Spleen (tissue), 11 donors: Measurements from ENCODE around the gene CCDC102A. TPM values are rescaled to one million over a fixed set of nuclear protein-coding genes. Genes with fewer than 3 reads are reported as not detected.

Source experiments
- DNase-seq: peaks from one replicate; pipeline ENCODE4 v3.0.0-alpha.2; 2020
- H3K27ac ChIP-seq, 8 donors: fragments of 200-600 bp; sonication (generic) in 7 of 8; 1 replicate in 4 of 8; 2 replicates in 4 of 8; pipeline versions ENCODE4 v1.5.0 to v1.8.0; 2016 to 2021; ENCODE audit warnings: inconsistent platforms in 4 of 8, mild to moderate bottlenecking in 4 of 8, moderate library complexity in 1 of 8
- H3K27me3 ChIP-seq, 7 donors: fragments of 200-600 bp; sonication (generic) in 6 of 7; replicated peaks in 1 of 7; 1 replicate in 4 of 7; 2 replicates in 3 of 7; pipeline versions ENCODE4 v1.5.0 to v1.8.0; 2016 to 2021; ENCODE audit warnings: inconsistent platforms in 3 of 7, mild to moderate bottlenecking in 1 of 7
- H3K36me3 ChIP-seq, 6 donors: fragments of 200-600 bp; sonication (generic) in 5 of 6; 1 replicate in 4 of 6; 2 replicates in 2 of 6; pipeline versions ENCODE4 v1.5.0 to v1.8.0; 2016 to 2021; ENCODE audit warnings: inconsistent platforms in 2 of 6
- H3K4me1 ChIP-seq, 6 donors: fragments of 200-600 bp; sonication (generic) in 5 of 6; 1 replicate in 3 of 6; 2 replicates in 3 of 6; pipeline versions ENCODE4 v1.5.0 to v1.8.0; 2016 to 2021; ENCODE audit warnings: inconsistent platforms in 3 of 6
- H3K4me3 ChIP-seq, 8 donors: fragments of 200-600 bp; sonication (generic) in 7 of 8; 1 replicate in 4 of 8; 2 replicates in 4 of 8; pipeline versions ENCODE4 v1.5.0 to v1.8.0; 2016 to 2021; ENCODE audit warnings: inconsistent platforms in 4 of 8, mild to moderate bottlenecking in 4 of 8, moderate library complexity in 2 of 8
- H3K9me3 ChIP-seq, 8 donors: fragments of 200-600 bp; sonication (generic) in 7 of 8; 1 replicate in 4 of 8; 2 replicates in 4 of 8; pipeline versions ENCODE4 v1.5.0 to v1.8.0; 2016 to 2021; ENCODE audit warnings: inconsistent platforms in 4 of 8
- POLR2A ChIP-seq, 3 donors: fragments of 450-650 bp; IDR thresholded peaks; one replicate each; pipeline ENCODE4 v1.5.1; 2017; ENCODE audit warnings: antibody characterized with exemption in 3 of 3, mild to moderate bottlenecking in 1 of 3
- POLR2AphosphoS5 ChIP-seq, 3 donors: sonication (generic); formaldehyde crosslinking; IDR thresholded peaks; one replicate each; pipeline ENCODE4 v1.5.1; 2017; ENCODE audit warnings: antibody characterized with exemption in 3 of 3
- WGBS, 5 donors: extraction: QIAGEN DNeasy Blood & Tissue Kit in 3 of 5; methylation state at CpG; one replicate each; pipeline versions ENCODE4 v1.1.5 to v1.1.7; 2013 to 2018; 5-methylcytosine and 5-hydroxymethylcytosine counted together
- intact Hi-C: fragments of 100-400 bp; cut with DNase I; formaldehyde crosslinking; loops from one replicate; pipeline ENCODE4 v1.15.0; 2023; ENCODE audit warnings: low total_unique reads
- polyA plus RNA-seq, 3 donors: library from polyadenylated mRNA; stranded (reverse); fragments of 200-250 nt; gene quantifications; one replicate each; pipeline ENCODE4 v1.2.1, GENCODE V29; 2013
- total RNA-seq, 7 donors: library from RNA; depleted of rRNA in 3 of 7; stranded (reverse); fragments of >200 nt in 3 of 7; fragmentation: NEBNext Ultra II Directional in 4 of 7; extraction: Animal tissue kit (Norgen Biotek cat#: 25700) in 4 of 7; gene quantifications; one replicate each; pipeline versions ENCODE4 v1.1.0 to v1.2.1, GENCODE V29; 2016 to 2021
- TF ChIP-seq, protein P1 (sequence below), 11 experiments: fragments of 200-600 bp in 7 of 11; fragments of 450-650 bp in 4 of 11; sonication (generic) in 4 of 11; IDR thresholded peaks in 8 of 11; conservative IDR thresholded peaks in 3 of 11; 1 replicate in 7 of 11; 2 replicates in 4 of 11; pipeline versions ENCODE4 v1.4.0 to v1.8.0; 2016 to 2021; ENCODE audit warnings: antibody characterized with exemption in 11 of 11, inconsistent platforms in 4 of 11, mild to moderate bottlenecking in 1 of 11
- donor health status: healthy with polysubstance abuse.
- donor health status: DM: no; HTN: no; CAD: no; lungs with moderate emphysema.
- donor health status: DM: no; HTN: no; CAD: no.
- donor health status: Bipolar disorder and iron deficiency.
- donor health status: healthy.
- donor health status: DM: no; HTN: no; CAD: no.
- donor health status: DM: yes; HTN: yes; CAD: no.

The CCDC102A gene
- total and polyA plus RNA-seq, 10 donors: 4.6 to 14.8 (median 7.8) TPM

DNA sequence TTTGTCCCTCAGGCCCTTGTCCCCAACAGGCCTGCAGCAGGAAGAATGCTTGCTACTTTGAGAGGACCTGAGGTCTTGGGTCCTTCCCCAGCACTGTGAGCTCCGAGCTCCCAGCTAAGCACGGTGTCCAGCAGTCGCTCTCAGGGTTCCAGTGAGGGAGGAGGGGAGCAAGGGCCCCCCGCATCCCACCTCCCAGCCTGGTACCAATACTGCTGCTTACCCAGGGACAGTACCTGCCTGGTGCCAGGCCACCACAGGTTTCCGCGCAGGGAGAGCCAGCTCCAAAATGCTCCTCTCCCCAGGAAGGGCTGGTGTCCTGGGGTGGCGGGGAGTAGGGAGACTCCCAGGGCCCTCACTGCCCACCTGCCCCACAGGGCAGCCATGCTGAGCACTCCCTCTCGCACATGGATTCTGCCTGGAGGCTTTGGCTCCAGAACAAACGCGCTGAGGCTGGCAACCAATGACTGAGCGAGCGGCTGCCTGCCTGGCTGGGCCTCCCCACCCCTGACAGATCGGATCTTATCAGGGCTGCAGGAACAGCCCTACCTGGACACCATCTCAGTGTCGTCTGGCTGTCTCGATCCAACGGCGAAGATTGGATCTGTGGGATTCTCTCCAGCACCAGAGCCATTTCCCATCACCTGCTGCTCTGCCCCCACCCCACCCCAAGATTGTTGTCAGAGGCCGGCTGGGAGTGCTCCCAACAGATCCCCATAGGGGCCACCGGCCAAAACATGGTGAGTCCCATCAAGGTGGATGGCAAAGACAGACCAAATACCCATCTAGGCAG, 52.5 kb downstream of the CCDC102A start:
- intact Hi-C loops: no loop called here
- no peak overlapping the region for H3K27ac ChIP-seq
- TF ChIP-seq POLR2AphosphoS5 (IDR thresholded peaks at IDR 0.05) (no peak), POLR2A (IDR thresholded peaks at IDR 0.05) (no peak)
- TF ChIP-seq, protein P1, sequence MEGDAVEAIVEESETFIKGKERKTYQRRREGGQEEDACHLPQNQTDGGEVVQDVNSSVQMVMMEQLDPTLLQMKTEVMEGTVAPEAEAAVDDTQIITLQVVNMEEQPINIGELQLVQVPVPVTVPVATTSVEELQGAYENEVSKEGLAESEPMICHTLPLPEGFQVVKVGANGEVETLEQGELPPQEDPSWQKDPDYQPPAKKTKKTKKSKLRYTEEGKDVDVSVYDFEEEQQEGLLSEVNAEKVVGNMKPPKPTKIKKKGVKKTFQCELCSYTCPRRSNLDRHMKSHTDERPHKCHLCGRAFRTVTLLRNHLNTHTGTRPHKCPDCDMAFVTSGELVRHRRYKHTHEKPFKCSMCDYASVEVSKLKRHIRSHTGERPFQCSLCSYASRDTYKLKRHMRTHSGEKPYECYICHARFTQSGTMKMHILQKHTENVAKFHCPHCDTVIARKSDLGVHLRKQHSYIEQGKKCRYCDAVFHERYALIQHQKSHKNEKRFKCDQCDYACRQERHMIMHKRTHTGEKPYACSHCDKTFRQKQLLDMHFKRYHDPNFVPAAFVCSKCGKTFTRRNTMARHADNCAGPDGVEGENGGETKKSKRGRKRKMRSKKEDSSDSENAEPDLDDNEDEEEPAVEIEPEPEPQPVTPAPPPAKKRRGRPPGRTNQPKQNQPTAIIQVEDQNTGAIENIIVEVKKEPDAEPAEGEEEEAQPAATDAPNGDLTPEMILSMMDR (IDR thresholded peaks at IDR 0.05 in 8 of 11, conservative IDR thresholded peaks at IDR 0.05 in 3 of 11): no peak
- peak; percentile 71 for DNase-seq
- H3K27me3 ChIP-seq: peaks cover 0 to 28% (median 0%) of the 10 kb centered on the region in 7 donors
- no peaks in the 10 kb centered on the region for H3K36me3 ChIP-seq
- no peak overlapping the region for H3K4me3 ChIP-seq
- WGBS, 5 donors: 84 to 91% (median 88%) methylated on average over 9 to 19 of the region's 19 CpGs
- H3K4me1 ChIP-seq: peaks cover 20 to 51% (median 43%) of the 10 kb centered on the region in 6 donors
- H3K9me3 ChIP-seq: no peaks in the 10 kb centered on the region

DNA sequence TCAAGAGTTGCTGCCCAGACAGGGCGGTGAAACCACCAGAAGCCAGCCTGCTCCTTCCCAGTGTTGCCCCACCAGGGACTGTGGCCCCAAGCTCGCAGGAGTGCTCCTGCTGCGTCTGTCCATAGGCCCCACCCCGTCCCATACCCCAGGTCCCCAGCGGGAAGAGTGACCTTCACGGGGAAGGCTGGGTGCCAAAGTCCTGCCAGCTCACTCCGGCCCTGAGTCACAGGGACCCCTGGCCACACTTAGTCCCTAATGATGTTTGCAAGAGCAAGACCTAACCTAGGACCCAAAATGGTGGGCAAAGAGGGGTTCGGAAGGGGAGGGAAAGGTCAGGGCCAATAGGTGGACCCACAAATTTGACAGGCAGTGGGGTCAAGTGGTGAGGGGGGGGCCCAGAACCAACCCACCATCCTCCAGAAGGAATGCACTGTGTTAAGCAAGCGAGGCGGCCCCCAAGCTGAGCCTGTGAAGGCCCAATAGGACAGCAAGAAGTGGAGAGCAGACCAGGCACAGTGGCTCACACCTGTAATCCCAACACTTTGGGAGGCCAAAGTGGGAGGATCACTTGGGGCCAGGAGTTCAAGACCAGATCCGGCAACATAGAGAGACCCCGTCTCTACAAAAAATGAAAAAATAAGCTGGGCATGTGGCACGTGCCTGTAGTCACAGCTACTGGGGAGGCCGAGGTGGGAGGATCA, 53.4 kb downstream of the CCDC102A start:
- intact Hi-C loops: no loop called here
- 75 to 90% (median 87%) methylated on average over 11 to 14 of the region's 14 CpGs for WGBS, 5 donors
- H3K4me1 ChIP-seq: peaks cover 20 to 60% (median 52%) of the 10 kb centered on the region in 6 donors

DNA sequence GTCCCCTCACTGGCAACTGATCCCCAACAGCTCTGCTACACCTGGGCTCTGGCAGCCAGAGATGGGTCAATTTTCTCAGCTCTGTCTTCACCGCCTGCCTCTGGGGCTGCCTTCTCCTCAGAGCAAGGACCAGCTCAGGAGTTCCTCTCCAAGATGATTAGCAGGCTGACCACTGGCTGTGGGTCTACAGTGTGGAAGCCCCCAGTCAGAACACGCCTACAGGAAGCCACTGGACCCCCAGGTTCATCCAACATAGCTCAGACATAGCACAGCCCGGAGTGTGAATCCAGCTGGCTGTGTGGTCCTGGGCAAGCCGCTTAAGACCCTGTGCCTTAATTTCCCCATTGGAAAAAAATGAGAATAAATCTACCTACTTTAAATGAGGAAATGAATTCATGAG, 55.0 kb downstream of the CCDC102A start:
- intact Hi-C loops: no loop called here
- no peaks in the 10 kb centered on the region for H3K36me3 ChIP-seq
- DNase-seq: no peak
- H3K27me3 ChIP-seq: peaks cover 0 to 29% (median 0%) of the 10 kb centered on the region in 7 donors
- H3K4me3 ChIP-seq: no peak overlapping the region
- H3K9me3 ChIP-seq: no peaks in the 10 kb centered on the region
- WGBS, 5 donors: 80 to 92% (median 88%) methylated on average over 4 of the region's 4 CpGs
- no peak for TF ChIP-seq POLR2A (IDR thresholded peaks at IDR 0.05)
- H3K27ac ChIP-seq: peak overlapping the region in 1 of 8 donors; percentile 60
- peaks cover 16 to 66% (median 57%) of the 10 kb centered on the region in 6 donors for H3K4me1 ChIP-seq

More for the DNA sequence above, 53.4 kb downstream of the CCDC102A start:
- no peak for TF ChIP-seq POLR2A (IDR thresholded peaks at IDR 0.05)
- no peak for TF ChIP-seq POLR2AphosphoS5 (IDR thresholded peaks at IDR 0.05)
- Histone ChIP-seq H3K36me3 (no peaks in the 10 kb centered on the region), H3K4me3 (no peak overlapping the region), H3K9me3 (no peaks in the 10 kb centered on the region), H3K27me3 (peaks cover 0 to 29% (median 0%) of the 10 kb centered on the region in 7 donors), H3K27ac (no peak overlapping the region)
- DNase-seq: peak; percentile 55

DNA sequence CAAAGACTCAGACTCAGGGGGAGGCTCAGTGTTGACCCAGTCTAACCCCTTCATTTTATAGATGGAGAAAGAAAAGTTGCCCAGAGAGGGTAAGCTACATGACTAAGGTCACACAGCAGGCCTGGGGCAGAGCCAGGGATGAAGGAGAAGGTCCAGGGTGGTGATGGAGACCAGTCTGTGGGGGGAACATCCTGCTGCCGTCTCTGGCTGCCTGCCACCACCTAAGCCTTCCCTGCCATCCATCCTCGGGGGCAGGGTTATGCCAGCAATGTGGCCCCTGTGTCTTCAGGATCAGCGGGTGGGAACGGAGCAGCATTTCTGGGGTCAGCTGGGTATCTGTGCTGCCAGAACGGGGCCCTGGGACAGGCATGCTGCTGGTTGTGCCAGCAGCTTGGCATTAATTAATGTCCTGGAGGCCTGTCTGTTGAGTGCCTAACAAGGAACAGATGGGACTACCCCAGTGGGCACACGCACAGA, 55.6 kb downstream of the CCDC102A start:
- DNase-seq: peak; percentile 48
- Histone ChIP-seq H3K27me3 (peaks cover 0 to 25% (median 0%) of the 10 kb centered on the region in 7 donors), H3K9me3 (no peaks in the 10 kb centered on the region), H3K36me3 (no peaks in the 10 kb centered on the region), H3K4me3 (no peak overlapping the region), H3K27ac (peak overlapping the region in 4 of 8 donors; percentile 45 to 60 (median 50)), H3K4me1 (peaks cover 22 to 69% (median 60%) of the 10 kb centered on the region in 6 donors)
- whole genome bisulfite sequencing, 5 donors: 44 to 88% (median 76%) methylated on average over 5 to 6 of the region's 6 CpGs
- no peak for TF ChIP-seq POLR2AphosphoS5 (IDR thresholded peaks at IDR 0.05)
- TF ChIP-seq, protein P1 (IDR thresholded peaks at IDR 0.05 in 8 of 11, conservative IDR thresholded peaks at IDR 0.05 in 3 of 11): no peak
- intact Hi-C loops: no loop called here
